ENCODE data around the gene LMO1. TPM values are rescaled to one million over a fixed set of nuclear protein-coding genes. Genes with fewer than 3 reads are reported as not detected.

LMO1 gene
- total and polyA plus RNA-seq, 2 of the 8 experiments (the other 6 are each of a cell fraction or from before 2014, with no cell fraction given), result 0.17 TPM; not detected in 1

DNA sequence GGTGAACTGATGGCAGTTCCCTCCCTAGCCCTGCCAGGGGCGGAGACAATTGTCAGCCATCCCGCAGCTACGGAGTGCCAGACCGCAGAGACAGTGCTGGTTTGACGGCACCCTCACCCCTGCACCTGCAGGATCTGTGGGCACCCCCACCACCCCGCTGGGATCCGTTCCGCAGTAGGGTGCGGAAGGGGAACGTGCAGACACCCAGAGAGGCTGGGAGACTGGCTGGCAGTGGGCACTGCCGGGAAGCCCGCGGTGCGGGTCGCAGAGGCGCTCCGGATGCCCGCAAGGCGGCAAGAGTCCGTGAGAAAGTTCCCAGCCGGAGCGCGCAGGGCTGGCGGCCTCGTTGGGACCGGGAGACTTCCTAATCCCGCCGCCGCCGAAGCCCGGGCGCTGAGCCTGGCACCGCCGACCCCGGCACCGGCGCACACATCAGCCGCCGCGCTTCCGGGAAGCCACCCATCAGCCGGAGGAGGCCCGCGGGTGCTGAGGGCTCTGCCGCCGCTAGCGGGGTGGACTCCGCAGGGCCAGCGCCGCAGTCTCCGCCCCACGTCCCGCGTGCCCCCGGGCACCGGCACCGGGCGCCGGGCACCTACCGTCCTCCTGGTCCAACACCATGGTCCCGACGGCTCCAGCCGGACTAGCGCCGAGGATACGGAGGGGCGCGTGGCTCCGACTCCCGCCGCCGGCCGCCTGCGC is 4.3 kb upstream of the LMO1 start:
- Histone ChIP-seq H3K4me2 (ENCODE audit: insufficient read depth in 1 of 2, low read depth in 2 of 2, low read length in 2 of 2) (peak overlapping the region; percentile 69 to 75), H3K14ac (ENCODE audit: insufficient read length) (no peak overlapping the region), H2BK15ac (ENCODE audit: low read length) (no peak overlapping the region), H4K20me1 (replicated peaks in 1 of 2; ENCODE audit: control insufficient read depth in 1 of 2, insufficient read depth in 2 of 2, low read length in 2 of 2) (peaks cover 0 to 9% of the 10 kb centered on the region in 2 experiments), H3K27ac (ENCODE audit: low read depth, low read length) (no peak overlapping the region), H3K18ac (ENCODE audit: extremely low read depth, low read length) (no peak overlapping the region; the same call in 1 of the 2 replicates), H3K56ac (replicated peaks; ENCODE audit: insufficient read length, low read depth, low read length) (no peak overlapping the region), H3K4ac (replicated peaks; ENCODE audit: insufficient read length, low read depth, low read length) (no peak overlapping the region), H3K23ac (ENCODE audit: insufficient read length) (no peak overlapping the region), H2BK5ac (ENCODE audit: low read depth, low read length) (no peak overlapping the region), H4K8ac (ENCODE audit: extremely low read depth, insufficient read depth, low read length) (peak overlapping the region; percentile 80; the same call in 1 of the 2 replicates), H2BK120ac (replicated peaks; ENCODE audit: low read depth, low read length) (no peak overlapping the region), H3K4me1 (replicated peaks in 1 of 4; ENCODE audit: control insufficient read depth in 3 of 4, insufficient read depth in 4 of 4, low read length in 3 of 4) (peaks cover 0 to 7% (median 4%) of the 10 kb centered on the region in 4 experiments; a peak in 3 of 7 replicates), H2BK12ac (ENCODE audit: low read depth, low read length) (no peak overlapping the region), H2AFZ (ENCODE audit: low read length) (no peak overlapping the region), H3K9ac (replicated peaks in 1 of 4; ENCODE audit: extremely low read depth in 1 of 4, low read depth in 3 of 4, low read length in 3 of 4) (peak overlapping the region in 1 of 4 experiments; percentile 44; a peak in 2 of 7 replicates), H3K23me2 (ENCODE audit: low read depth, low read length) (peaks cover 8% of the 10 kb centered on the region; the same call in 1 of the 2 replicates), H3K79me1 (ENCODE audit: low read depth, low read length) (no peaks in the 10 kb centered on the region), H3K79me2 (ENCODE audit: control insufficient read depth in 1 of 2, insufficient read depth in 2 of 2, low read length in 2 of 2) (no peaks in the 10 kb centered on the region), H2AK5ac (ENCODE audit: low read depth, low read length) (no peak overlapping the region), H4K91ac (replicated peaks; ENCODE audit: insufficient read length, low read length) (no peak overlapping the region), H3K4me3 (ENCODE audit: extremely low read depth in 1 of 4, insufficient read depth in 2 of 4, low read depth in 3 of 4, low read length in 4 of 4) (peak overlapping the region; percentile 44 to 64 (median 54)), H3K9me3 (ENCODE audit: insufficient read depth in 2 of 2, low read depth in 1 of 2, low read length in 1 of 2) (no peaks in the 10 kb centered on the region), H4K5ac (ENCODE audit: insufficient read length, low read depth, low read length) (no peak overlapping the region), H3K27me3 (replicated peaks in 1 of 4; ENCODE audit: control insufficient read depth in 3 of 4, extremely low read depth in 1 of 4, insufficient read depth in 3 of 4, low read length in 3 of 4) (peaks cover 43 to 79% (median 70%) of the 10 kb centered on the region in 4 experiments), H2BK20ac (ENCODE audit: low read length) (no peak overlapping the region), H3K36me3 (ENCODE audit: control insufficient read depth in 2 of 4, insufficient read depth in 4 of 4, low read length in 3 of 4) (peaks cover 0 to 7% (median 0%) of the 10 kb centered on the region in 4 experiments; a peak in 1 of 8 replicates)
- ChIA-PET POLR2A (ENCODE audit: partially characterized antibody) (interaction anchor here (0.6 to 0.8 kb wide), 2 partner anchors 10 to 69 kb away, joined by 3 read pairs; no protein-coding TSS in a partner anchor), CTCF (ENCODE audit: partially characterized antibody) (interaction anchor here (0.5 to 16.6 kb wide), 16 partner anchors 10 to 357 kb away, joined by 3 to 171 read pairs (median 4); no protein-coding TSS in a partner anchor)
- peak in 1 of 2 experiments; percentile 73 for DNase-seq (ENCODE audit: low read depth in 1 of 2, low spot score in 2 of 2)
- WGBS, 2 experiments (ENCODE audit: extremely low coverage in 1 of 2, insufficient coverage in 1 of 2, insufficient read length in 1 of 2, insufficient replicate concordance in 2 of 2, low coverage in 1 of 2, low lambda C conversion rate in 2 of 2, missing lambda C conversion rate in 1 of 2), result 5% methylated on average over 37 of the region's 74 CpGs; no CpG with 5 or more reads in 1 of the 2 experiments
- TF ChIP-seq RBBP5 (IDR thresholded peaks at IDR 0.05; ENCODE audit: borderline replicate concordance, low read depth, low read length) (0 out of 2 replicates have a peak, but pooled peaks have one; percentile 49), KDM4A (IDR thresholded peaks at IDR 0.05; ENCODE audit: low read depth, low read length, severe bottlenecking) (peak; percentile 89), NANOG (IDR thresholded peaks at IDR 0.05; ENCODE audit: insufficient read depth, low read depth, low read length, poor library complexity, severe bottlenecking) (no peak), HDAC2 (IDR thresholded peaks at IDR 0.05; ENCODE audit: borderline replicate concordance in 1 of 2, low read depth in 2 of 2, low read length in 2 of 2) (no peak), SUZ12 (IDR thresholded peaks at IDR 0.05; ENCODE audit: low read length) (peak; percentile 95), EZH2 (IDR thresholded peaks at IDR 0.05; ENCODE audit: low read depth, low read length, severe bottlenecking) (peak; percentile 95)
- FAIRE-seq, result no peak
